GM21786 (cell line): ENCODE measurements around the gene MBLAC2.

Experiments used
- ATAC-seq: cut with Tn5 transposase; IDR thresholded peaks from one replicate; pipeline ENCODE4 v1.9.1; 2021; ENCODE audit not compliant: unreplicated experiment

The MBLAC2 gene

GRCh38 chr5:90474235-90475107, at the start of gene MBLAC2, which contains the start of gene POLR3G:
MBLAC2 (minus strand) TSS chr5:90474771; CDS start chr5:90474292, 479 bp downstream.
POLR3G (plus strand) TSS chr5:90474864; CDS start chr5:90485568, 10,704 bp downstream.
- ATAC-seq: peak; percentile 84

- no peak for ATAC-seq
Measured at GRCh38 chr5:90519081-90519480, 44.5 kb upstream of the MBLAC2 start.

- ATAC-seq: no peak
Measured at GRCh38 chr5:90518661-90519060, 44.1 kb upstream of the MBLAC2 start.

- ATAC-seq: no peak
Measured at GRCh38 chr5:90514520-90514919, 39.9 kb upstream of the MBLAC2 start.

- ATAC-seq: no peak
Measured at GRCh38 chr5:90510438-90510837, 35.9 kb upstream of the MBLAC2 start.

GRCh38 chr5:90506221-90506620, 31.6 kb upstream of the MBLAC2 start:
- no peak for ATAC-seq

- ATAC-seq: no peak
Measured at GRCh38 chr5:90504743-90505142, 30.2 kb upstream of the MBLAC2 start.

GRCh38 chr5:90503596-90503995, 29.0 kb upstream of the MBLAC2 start:
- no peak for ATAC-seq

- no peak for ATAC-seq
Measured at GRCh38 chr5:90495146-90495545, 20.6 kb upstream of the MBLAC2 start.

GRCh38 chr5:90494043-90494442, 19.5 kb upstream of the MBLAC2 start:
- ATAC-seq: no peak

GRCh38 chr5:90488791-90489190, 14.2 kb upstream of the MBLAC2 start:
- no peak for ATAC-seq

- no peak for ATAC-seq
Measured at GRCh38 chr5:90484540-90484939, 10.0 kb upstream of the MBLAC2 start.

GRCh38 chr5:90483206-90483605, 8.6 kb upstream of the MBLAC2 start:
- ATAC-seq: no peak

- ATAC-seq: no peak
Measured at GRCh38 chr5:90480699-90481098, 6.1 kb upstream of the MBLAC2 start.

GRCh38 chr5:90479611-90480385, 5.2 kb upstream of the MBLAC2 start:
- ATAC-seq: no peak

- ATAC-seq: no peak
Measured at GRCh38 chr5:90477621-90478215, 3.1 kb upstream of the MBLAC2 start.

GRCh38 chr5:90477073-90477472, 2.5 kb upstream of the MBLAC2 start:
- ATAC-seq: no peak

GRCh38 chr5:90476391-90476790, 1.8 kb upstream of the MBLAC2 start:
- no peak for ATAC-seq

GRCh38 chr5:90475436-90475980, 937 bp upstream of the MBLAC2 start:
- ATAC-seq: no peak

GRCh38 chr5:90473396-90474234, 956 bp downstream of the MBLAC2 start:
- ATAC-seq: peak; percentile 6
